GM23248 (cell line): ENCODE results near the gene SRSF3. TPM values are rescaled to one million over a fixed set of nuclear protein-coding genes. Genes with fewer than 3 reads are reported as not detected.

Experiments used
- DNase-seq: peaks from one replicate; pipeline ENCODE4 v3.0.0-alpha.2; 2015
- H2AFZ ChIP-seq: fragments of 200-600 bp; sonication (generic); 2 replicates; pipeline ENCODE4 v1.6.1; 2016; ENCODE audit warnings: antibody characterized with exemption
- H3F3A ChIP-seq: fragments of 200-600 bp; sonication (generic); 2 replicates; pipeline ENCODE4 v1.6.1; 2016; ENCODE audit warnings: mild to moderate bottlenecking, antibody characterized with exemption, mixed run types; ENCODE audit not compliant: insufficient read depth
- H3K27ac ChIP-seq: fragments of 200-600 bp; sonication (generic); 2 replicates; pipeline ENCODE4 v1.5.1; 2016; ENCODE audit warnings: mild to moderate bottlenecking
- H3K27me3 ChIP-seq: fragments of 200-600 bp; sonication (generic); replicated peaks from 2 replicates; pipeline ENCODE4 v1.6.1; 2016; ENCODE audit warnings: mild to moderate bottlenecking; ENCODE audit not compliant: insufficient read depth
- H3K36me3 ChIP-seq: fragments of 200-600 bp; sonication (generic); 2 replicates; pipeline ENCODE4 v1.6.1; 2016; ENCODE audit warnings: low read depth, mild to moderate bottlenecking
- H3K4me1 ChIP-seq: fragments of 200-600 bp; sonication (generic); 2 replicates; pipeline ENCODE4 v1.6.1; 2016; ENCODE audit warnings: mild to moderate bottlenecking; ENCODE audit not compliant: insufficient read depth
- H3K4me2 ChIP-seq: fragments of 200-600 bp; sonication (generic); one replicate; pipeline ENCODE4 v1.6.1; 2016; ENCODE audit warnings: mild to moderate bottlenecking; ENCODE audit not compliant: unreplicated experiment
- H3K4me3 ChIP-seq: fragments of 200-600 bp; sonication (generic); 2 replicates; pipeline ENCODE4 v1.5.1; 2016; ENCODE audit warnings: mild to moderate bottlenecking
- H3K79me2 ChIP-seq: fragments of 200-600 bp; sonication (generic); 2 replicates; pipeline ENCODE4 v1.6.1; 2016; ENCODE audit warnings: mild to moderate bottlenecking; ENCODE audit not compliant: insufficient read depth
- H3K9ac ChIP-seq: fragments of 200-600 bp; sonication (generic); 2 replicates; pipeline ENCODE4 v1.6.1; 2016; ENCODE audit warnings: mild to moderate bottlenecking
- H3K9me2 ChIP-seq: fragments of 200-600 bp; sonication (generic); 2 replicates; pipeline ENCODE4 v1.6.1; 2016; ENCODE audit warnings: mixed run types, mild to moderate bottlenecking, moderate library complexity; ENCODE audit not compliant: insufficient read depth
- H3K9me3 ChIP-seq: fragments of 200-600 bp; sonication (generic); one replicate; pipeline ENCODE4 v1.6.1; 2017; ENCODE audit warnings: low read depth
- H4K20me1 ChIP-seq: fragments of 200-600 bp; sonication (generic); 2 replicates; pipeline ENCODE4 v1.6.0; 2016; ENCODE audit not compliant: insufficient read depth
- EZH2 ChIP-seq: fragments of 200-600 bp; sonication (generic); IDR thresholded peaks from 2 replicates; pipeline ENCODE4 v1.6.1; 2018; ENCODE audit warnings: antibody characterized with exemption, mild to moderate bottlenecking; ENCODE audit not compliant: insufficient read depth, poor library complexity, severe bottlenecking
- EZH2phosphoT487 ChIP-seq: fragments of 200-600 bp; sonication (generic); IDR thresholded peaks from 2 replicates; pipeline ENCODE4 v1.6.1; 2018; ENCODE audit warnings: antibody characterized with exemption, moderate library complexity, mild to moderate bottlenecking, low read depth; ENCODE audit not compliant: insufficient read depth
- WGBS, 2 experiments: methylation state at CpG; one replicate each; pipeline ENCODE4 v1.1.6; 2015 to 2017; ENCODE audit warnings: low lambda C conversion rate in 2 of 2, low coverage in 1 of 2; ENCODE audit errors: missing lambda C conversion rate in 2 of 2; 5-methylcytosine and 5-hydroxymethylcytosine counted together
- in situ Hi-C: fragments of 300-500 bp; cut with MboI; formaldehyde crosslinking; loops from 2 replicates; pipeline ENCODE4 v1.15.0; 2020
- polyA plus RNA-seq: library from polyadenylated mRNA; unstranded; fragments of >200 nt; fragmentation: Nextera tagmentation; extraction: Ambion mirVana; gene quantifications from 2 replicates; pipeline ENCODE4 v1.2.1, GENCODE V29; 2016
- total RNA-seq: library from RNA; depleted of rRNA; stranded (reverse); fragments of >200 nt; shearing (Covaris generic); gene quantifications from 2 replicates; pipeline ENCODE4 v1.2.3, GENCODE V29; 2014

The SRSF3 gene
- total and polyA plus RNA-seq, 2 experiments from 2014 or later = 171 to 243 TPM

- in situ Hi-C loops = no loop called here
Measured at GRCh38 chr6:36623547-36624459, 29.6 kb downstream of the SRSF3 start.

GRCh38 chr6:36624461-36625157 lies 30.4 kb downstream of the SRSF3 start:
- peak overlapping the region; percentile 73 for H3K9ac ChIP-seq
- peaks cover 19% of the 10 kb centered on the region for H3K4me1 ChIP-seq
- in situ Hi-C loops = no loop called here

More at GRCh38 chr6:36623547-36624459, 29.6 kb downstream of the SRSF3 start:
- no peaks in the 10 kb centered on the region for H4K20me1 ChIP-seq
- no peaks in the 10 kb centered on the region for H3K9me3 ChIP-seq
- DNase-seq = peak; percentile 92
- TF ChIP-seq EZH2phosphoT487 = no peak
- no peak for TF ChIP-seq EZH2
- H3F3A ChIP-seq = peaks cover 5% of the 10 kb centered on the region
- H3K4me3 ChIP-seq = no peak overlapping the region
- H3K9ac ChIP-seq = no peak overlapping the region
- no peak overlapping the region for H3K4me2 ChIP-seq
- H3K9me2 ChIP-seq = no peaks in the 10 kb centered on the region
- H3K36me3 ChIP-seq = no peaks in the 10 kb centered on the region
- H3K79me2 ChIP-seq = peaks cover 9% of the 10 kb centered on the region; the same call in 1 of the 2 replicates
- WGBS, 2 experiments = 58 to 60% methylated on average over 18 of the region's 18 CpGs
- no peaks in the 10 kb centered on the region for H3K27me3 ChIP-seq
- no peak overlapping the region for H2AFZ ChIP-seq
- H3K4me1 ChIP-seq = peaks cover 19% of the 10 kb centered on the region
- no peak overlapping the region for H3K27ac ChIP-seq

GRCh38 chr6:36625158-36625919 lies 31.2 kb downstream of the SRSF3 start:
- Histone ChIP-seq H3K36me3 (no peaks in the 10 kb centered on the region), H3K4me3 (peak overlapping the region; percentile 45), H3K4me1 (peaks cover 19% of the 10 kb centered on the region), H3K27me3 (no peaks in the 10 kb centered on the region), H3F3A (peaks cover 5% of the 10 kb centered on the region), H3K9me2 (no peaks in the 10 kb centered on the region), H4K20me1 (no peaks in the 10 kb centered on the region), H3K27ac (peak overlapping the region; percentile 79), H3K79me2 (peaks cover 9% of the 10 kb centered on the region; the same call in 1 of the 2 replicates), H3K9me3 (no peaks in the 10 kb centered on the region), H3K4me2 (peak overlapping the region; percentile 72), H2AFZ (peak overlapping the region; percentile 43), H3K9ac (peak overlapping the region; percentile 73)
- WGBS, 2 experiments = 41% methylated on average over 5 of the region's 5 CpGs
- TF ChIP-seq EZH2phosphoT487 = no peak
- no peak for TF ChIP-seq EZH2
- DNase-seq = peak; percentile 88
- in situ Hi-C loops = no loop called here

More at GRCh38 chr6:36624461-36625157, 30.4 kb downstream of the SRSF3 start:
- WGBS, 2 experiments = 46 to 53% methylated on average over 10 to 11 of the region's 11 CpGs
- H3K9me2 ChIP-seq = no peaks in the 10 kb centered on the region
- H2AFZ ChIP-seq = peak overlapping the region; percentile 43
- no peaks in the 10 kb centered on the region for H3K9me3 ChIP-seq
- peaks cover 9% of the 10 kb centered on the region; the same call in 1 of the 2 replicates for H3K79me2 ChIP-seq
- no peaks in the 10 kb centered on the region for H3K36me3 ChIP-seq
- H3K4me2 ChIP-seq = peak overlapping the region; percentile 72
- H3K27me3 ChIP-seq = no peaks in the 10 kb centered on the region
- peaks cover 5% of the 10 kb centered on the region for H3F3A ChIP-seq
- no peaks in the 10 kb centered on the region for H4K20me1 ChIP-seq
- peak overlapping the region; percentile 79 for H3K27ac ChIP-seq
- H3K4me3 ChIP-seq = peak overlapping the region; percentile 45
- DNase-seq = no peak
- TF ChIP-seq EZH2phosphoT487 = no peak
- no peak for TF ChIP-seq EZH2

- peaks cover 5% of the 10 kb centered on the region for H3F3A ChIP-seq
- no peak overlapping the region for H3K4me3 ChIP-seq
- H3K9me3 ChIP-seq = no peaks in the 10 kb centered on the region
- DNase-seq = no peak
- WGBS, 2 experiments = 83 to 92% methylated on average over 3 of the region's 3 CpGs
- no peak overlapping the region for H3K9ac ChIP-seq
- no peaks in the 10 kb centered on the region for H3K9me2 ChIP-seq
- H3K79me2 ChIP-seq = peaks cover 9% of the 10 kb centered on the region; the same call in 1 of the 2 replicates
- no peaks in the 10 kb centered on the region for H3K27me3 ChIP-seq
- H3K4me2 ChIP-seq = no peak overlapping the region
- TF ChIP-seq EZH2 (no peak), EZH2phosphoT487 (no peak)
- H4K20me1 ChIP-seq = no peaks in the 10 kb centered on the region
- peaks cover 19% of the 10 kb centered on the region for H3K4me1 ChIP-seq
- H3K27ac ChIP-seq = no peak overlapping the region
- in situ Hi-C loops = no loop called here
- H3K36me3 ChIP-seq = no peaks in the 10 kb centered on the region
- H2AFZ ChIP-seq = no peak overlapping the region
Measured at GRCh38 chr6:36626636-36627035, 32.5 kb downstream of the SRSF3 start.
